GM12878 (cell line): ENCODE results near the gene MYCT1. TPM values are rescaled to one million over a fixed set of nuclear protein-coding genes. Genes with fewer than 3 reads are reported as not detected.

Experiments
- ATAC-seq: fragments of 200-7000 bp; cut with Tn5 transposase; 3 replicates; pipeline ENCODE4 v1.9.1; 2020; ENCODE audit warnings: mild to moderate bottlenecking, moderate library complexity
- BruUV-seq: library from RNA; stranded (reverse); fragments of 400-500 nt; replicated peaks from 2 replicates; lab custom pipeline; 2021; lab: Mats Ljungman, UMichigan
- CTCF ChIA-PET: fragments of 300-600 bp; sonication (Branson Sonifier 250); formaldehyde crosslinking; extraction: SDS; loops from one replicate; lab custom pipeline; 2021; ENCODE audit warnings: inconsistent platforms; lab: Yijun Ruan, JAX
- POLR2A ChIA-PET: fragments of 350-600 bp; formaldehyde crosslinking; extraction: SDS; loops from one replicate; lab custom pipeline; 2021; ENCODE audit warnings: inconsistent platforms; lab: Charles Lee
- RAD21 ChIA-PET: fragments of 300-600 bp; sonication (Branson Sonifier 250); formaldehyde crosslinking; loops from one replicate; lab custom pipeline; 2023; ENCODE audit warnings: antibody characterized with exemption; ENCODE audit not compliant: unreplicated experiment; lab: Charles Lee
- SMC1A ChIA-PET: fragments of 300-600 bp; sonication (Branson Sonifier 250); formaldehyde crosslinking; loops from one replicate; lab custom pipeline; 2023; ENCODE audit not compliant: unreplicated experiment, uncharacterized antibody; lab: Charles Lee
- DNase-seq: peaks from one replicate; pipeline ENCODE4 v3.0.0-alpha.2; 2011; ENCODE audit warnings: low read depth, low spot score
- FAIRE-seq: peaks from 3 replicates; lab custom pipeline; 2011; peaks lifted over from hg19 to GRCh38; lab: Jason Lieb, UNC
- H2AFZ ChIP-seq: 2 replicates; pipeline ENCODE4 v1.6.0; 2011; ENCODE audit warnings: low read depth, low read length, control low read depth; ENCODE audit not compliant: control insufficient read depth
- H3K27ac ChIP-seq: 2 replicates; pipeline ENCODE4 v1.5.1; 2011; ENCODE audit warnings: control low read depth; ENCODE audit not compliant: control insufficient read depth, insufficient read depth
- H3K27me3 ChIP-seq, 2 experiments: replicated peaks in 1 of 2; 2 replicates each; pipeline versions ENCODE4 v1.6.0 to v1.6.1; 2011; ENCODE audit warnings: low read length in 1 of 2; ENCODE audit not compliant: control insufficient read depth in 2 of 2, insufficient read depth in 2 of 2
- H3K36me3 ChIP-seq, 2 experiments: 2 replicates each; pipeline ENCODE4 v1.5.1; 2011; ENCODE audit warnings: low read length in 1 of 2; ENCODE audit not compliant: control insufficient read depth in 2 of 2, insufficient read depth in 2 of 2
- H3K4me1 ChIP-seq: 2 replicates; pipeline ENCODE4 v1.6.1; 2011; ENCODE audit warnings: mild to moderate bottlenecking, low read length, moderate library complexity, mixed read lengths; ENCODE audit not compliant: control insufficient read depth, insufficient read depth
- H3K4me2 ChIP-seq: 2 replicates; pipeline ENCODE4 v1.6.0; 2011; ENCODE audit warnings: control low read depth; ENCODE audit not compliant: control insufficient read depth, insufficient read depth
- H3K4me3 ChIP-seq: fragments of 200-600 bp; sonication (generic); 2 replicates; pipeline ENCODE4 v1.5.1; 2016
- H3K79me2 ChIP-seq: 2 replicates; pipeline ENCODE4 v1.6.0; 2011; ENCODE audit warnings: low read length; ENCODE audit not compliant: control insufficient read depth, insufficient read depth
- H3K9ac ChIP-seq: 2 replicates; pipeline ENCODE4 v1.8.0; 2011; ENCODE audit warnings: low read length, control low read depth, mixed read lengths; ENCODE audit not compliant: control insufficient read depth, insufficient read depth
- H3K9me3 ChIP-seq: replicated peaks from 3 replicates; pipeline ENCODE4 v1.5.1; 2011; ENCODE audit warnings: mild to moderate bottlenecking, low read length; ENCODE audit not compliant: control insufficient read depth, insufficient read depth
- H4K20me1 ChIP-seq: 2 replicates; pipeline ENCODE4 v1.6.0; 2011; ENCODE audit not compliant: control insufficient read depth, insufficient read depth
- ATF3 ChIP-seq: IDR thresholded peaks from 2 replicates; pipeline ENCODE4 v1.6.1; 2011; ENCODE audit warnings: low read depth, mild to moderate bottlenecking, low read length, moderate library complexity, borderline replicate concordance; ENCODE audit errors: extremely low read depth
- GABPA ChIP-seq: IDR thresholded peaks from 2 replicates; pipeline ENCODE4 v1.6.1; 2014; ENCODE audit warnings: antibody characterized with exemption, low read depth, mild to moderate bottlenecking, inconsistent platforms
- HCFC1 ChIP-seq: fragments of 150-350 bp; IDR thresholded peaks from 2 replicates; pipeline ENCODE4 v1.6.1; 2014; ENCODE audit warnings: low read length
- MYB ChIP-seq: fragments of 150-350 bp; IDR thresholded peaks from 2 replicates; pipeline ENCODE4 v1.6.1; 2014; ENCODE audit warnings: mild to moderate bottlenecking, low read depth, low read length, borderline replicate concordance
- PRDM15 ChIP-seq: fragments of 450-650 bp; formaldehyde crosslinking; IDR thresholded peaks from 2 replicates; pipeline ENCODE4 v1.4.0; 2020; ENCODE audit warnings: mild to moderate bottlenecking, moderate library complexity
- RAD21 ChIP-seq: IDR thresholded peaks from 2 replicates; pipeline ENCODE4 v1.6.1; 2011; ENCODE audit warnings: mild to moderate bottlenecking, low read depth, low read length, moderate library complexity; ENCODE audit not compliant: insufficient read depth
- RCOR1 ChIP-seq: conservative IDR thresholded peaks from 2 replicates; pipeline ENCODE4 v1.6.1; 2012; ENCODE audit warnings: low read depth, low read length, improper control_type of control experiment
- ZSCAN29 ChIP-seq: fragments of 450-650 bp; IDR thresholded peaks from 2 replicates; pipeline ENCODE4 v1.6.1; 2017; ENCODE audit warnings: mild to moderate bottlenecking, moderate library complexity
- WGBS: methylation state at CpG from one replicate; pipeline ENCODE4 v1.1.6; 2016; ENCODE audit warnings: low lambda C conversion rate; ENCODE audit not compliant: insufficient replicate concordance, insufficient coverage; ENCODE audit errors: missing lambda C conversion rate; 5-methylcytosine and 5-hydroxymethylcytosine counted together
- in situ Hi-C: fragments of 300-500 bp; cut with MboI; formaldehyde crosslinking; loops from 9 replicates; pipeline ENCODE4 v1.14.3; 2018; ENCODE audit warnings: mixed read lengths
- intact Hi-C: fragments of 100-400 bp; cut with micrococcal nuclease; formaldehyde crosslinking; loops from one replicate; pipeline ENCODE4 v1.14.2; 2022; ENCODE audit not compliant: unreplicated experiment
- polyA plus RNA-seq, 11 experiments: library from polyadenylated mRNA; depleted of rRNA in 4 of 11; unstranded in 6 of 11; stranded (reverse) in 5 of 11; fragments of >200 nt; fragmentation: Nextera tagmentation in 4 of 11; fragmentation: Illumina TruSeq in 1 of 11; extraction: Ambion mirVana in 4 of 11; extraction: Trizol in 1 of 11; gene quantifications; 1 replicate in 1 of 11; 2 replicates in 10 of 11; pipeline versions ENCODE4 v1.2.1 to v1.2.3, GENCODE V29; 2011 to 2016; ENCODE audit warnings: inconsistent platforms in 2 of 11, missing spikeins in 2 of 11, low read depth in 1 of 11
- total RNA-seq, 4 experiments: library from RNA; depleted of rRNA in 3 of 4; stranded (reverse); fragments of >200 nt in 3 of 4; fragmentation: Illumina TruSeq in 1 of 4; extraction: Trizol in 1 of 4; gene quantifications; 2 replicates each; pipeline versions ENCODE4 v1.2.1 to v1.2.3, GENCODE V29; 2013 to 2021

The MYCT1 gene
- total and polyA plus RNA-seq, 10 of the 15 experiments (the other 5 are each of a cell fraction or from before 2014, with no cell fraction given): 0.15 TPM; not detected in 9

- Histone ChIP-seq H3K4me3 (no peak overlapping the region), H3K4me1 (no peaks in the 10 kb centered on the region), H3K79me2 (no peaks in the 10 kb centered on the region), H2AFZ (no peak overlapping the region), H3K36me3 (no peaks in the 10 kb centered on the region), H4K20me1 (no peaks in the 10 kb centered on the region), H3K9ac (no peak overlapping the region), H3K27me3 (no peaks in the 10 kb centered on the region), H3K4me2 (no peak overlapping the region)
- BruUV-seq: no TSS peak
- ATAC-seq: no peak
- no peak for FAIRE-seq
- ChIA-PET SMC1A (no interaction called here), POLR2A (no interaction called here), RAD21 (no interaction called here)
- WGBS: 31% methylated on average over 4 of the region's 4 CpGs
- DNase-seq: no peak
- intact Hi-C loops: no loop called here
- in situ Hi-C loops: no loop called here
- TF ChIP-seq HCFC1: no peak
- TF ChIP-seq ATF3: no peak
- no peak for TF ChIP-seq RAD21
- no peak for TF ChIP-seq ZSCAN29
- no peak for TF ChIP-seq MYB
- no peak for TF ChIP-seq RCOR1
- TF ChIP-seq PRDM15: no peak
- TF ChIP-seq GABPA: no peak
- TF ChIP-seq, all 136 proteins: peak for 0
- Histone ChIP-seq H3K9me3 (no peaks in the 10 kb centered on the region), H3K27ac (no peak overlapping the region)
- CTCF ChIA-PET: no interaction called here
These were observed 24.3 kb downstream of the MYCT1 start for GRCh38 chr6:152721956-152722355.
